Right lobe of liver (tissue), 6 donors: ENCODE data around the gene PRMT7. TPM values are rescaled to one million over a fixed set of nuclear protein-coding genes. Genes with fewer than 3 reads are reported as not detected.

Source experiments
- ATAC-seq, 4 donors: fragments of 200-7000 bp; cut with Tn5 transposase; one replicate each; pipeline ENCODE4 v1.9.1; 2020; ENCODE audit warnings: mild to moderate bottlenecking in 4 of 4, moderate library complexity in 4 of 4
- DNase-seq, 3 donors: peaks; one replicate each; pipeline ENCODE4 v3.0.0-alpha.2; 2020
- H3K27ac ChIP-seq, 3 donors: fragments of 200-600 bp; one replicate each; pipeline ENCODE4 v1.8.0; 2022
- H3K27me3 ChIP-seq, 2 donors: fragments of 200-600 bp; one replicate each; pipeline ENCODE4 v1.8.0; 2022
- H3K36me3 ChIP-seq, 4 donors: fragments of 200-600 bp; sonication (generic) in 1 of 4; one replicate each; pipeline versions ENCODE4 v1.5.1 to v1.8.0; 2017 to 2022; ENCODE audit warnings: control low read depth in 1 of 4
- H3K4me1 ChIP-seq, 4 donors: fragments of 200-600 bp; sonication (generic) in 1 of 4; one replicate each; pipeline versions ENCODE4 v1.5.1 to v1.8.0; 2017 to 2022; ENCODE audit warnings: control low read depth in 1 of 4
- H3K4me3 ChIP-seq, 3 donors: fragments of 200-600 bp; one replicate each; pipeline ENCODE4 v1.8.0; 2022
- H3K9me3 ChIP-seq, 4 donors: fragments of 200-600 bp; sonication (generic) in 1 of 4; one replicate each; pipeline versions ENCODE4 v1.5.1 to v1.8.0; 2017 to 2022; ENCODE audit warnings: control low read depth in 1 of 4
- POLR2A ChIP-seq: fragments of 450-650 bp; IDR thresholded peaks from one replicate; pipeline ENCODE4 v1.6.1; 2017; ENCODE audit warnings: antibody characterized with exemption, mild to moderate bottlenecking
- WGBS: methylation state at CpG from one replicate; pipeline ENCODE4 v1.1.6; 2018; ENCODE audit warnings: low coverage, low lambda C conversion rate; ENCODE audit not compliant: insufficient coverage; ENCODE audit errors: missing lambda C conversion rate; 5-methylcytosine and 5-hydroxymethylcytosine counted together
- intact Hi-C, 2 donors: fragments of 100-400 bp; cut with DNase I; formaldehyde crosslinking; loops; one replicate each; pipeline versions ENCODE4 v1.11.2 to v1.14.1; 2022
- total RNA-seq, 6 experiments: library from RNA; depleted of rRNA in 2 of 6; stranded (reverse); fragments of >200 nt in 2 of 6; fragmentation: NEBNext Ultra II Directional in 3 of 6; extraction: Animal tissue kit (Norgen Biotek cat#: 25700) in 3 of 6; gene quantifications; one replicate each; pipeline versions ENCODE4 v1.1.0 to v1.2.4, GENCODE V29; 2016 to 2023
- TF ChIP-seq, protein P1 (sequence below), 4 donors: fragments of 200-600 bp in 3 of 4; fragments of 450-650 bp in 1 of 4; IDR thresholded peaks; one replicate each; pipeline versions ENCODE4 v1.5.1 to v1.8.0; 2016 to 2022; ENCODE audit warnings: antibody characterized with exemption in 4 of 4, mild to moderate bottlenecking in 2 of 4
- donor health status: DM: no; HTN: yes; CAD: no.
- donor health status: DM: no; HTN: no; CAD: no.
- donor health status: DM: no; HTN: no; CAD: no.
- donor health status: DM: no; HTN: yes; CAD: no.
- donor health status: DM: no; HTN: yes; CAD: no.

The PRMT7 gene
- total RNA-seq, 6 experiments from 2014 or later = 13.1 to 28.3 (median 21.1) TPM

DNA sequence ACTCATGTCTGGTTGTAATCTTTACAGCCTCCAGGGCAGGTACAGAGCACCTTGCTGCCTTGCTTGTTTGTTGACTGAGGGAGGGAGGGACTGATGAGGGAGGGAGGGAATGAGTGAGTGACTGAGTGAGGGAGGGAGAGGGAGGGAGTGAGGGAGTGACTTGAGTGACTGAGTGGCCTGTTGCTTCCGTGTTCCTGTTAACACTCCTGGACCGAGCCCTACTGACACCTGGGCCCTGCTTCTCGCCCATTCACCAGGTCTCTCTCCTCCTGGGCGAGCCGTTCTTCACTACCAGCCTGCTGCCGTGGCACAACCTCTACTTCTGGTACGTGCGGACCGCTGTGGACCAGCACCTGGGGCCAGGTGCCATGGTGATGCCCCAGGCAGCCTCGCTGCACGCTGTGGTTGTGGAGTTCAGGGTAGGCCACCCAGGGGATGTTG, 41.2 kb downstream of the PRMT7 start:
- no peak for TF ChIP-seq POLR2A
- Histone ChIP-seq H3K36me3 (peaks cover 0 to 64% (median 6%) of the 10 kb centered on the region in 4 donors), H3K27ac (no peak overlapping the region), H3K4me3 (no peak overlapping the region), H3K9me3 (no peaks in the 10 kb centered on the region), H3K27me3 (no peaks in the 10 kb centered on the region), H3K4me1 (peaks cover 0 to under 1% (median 0%) of the 10 kb centered on the region in 4 donors)
- intact Hi-C loops = no loop called here
- DNase-seq = peak in 1 of 3 donors; percentile 37
- 90% methylated on average over 3 of the region's 11 CpGs for WGBS
- ATAC-seq = no peak

DNA sequence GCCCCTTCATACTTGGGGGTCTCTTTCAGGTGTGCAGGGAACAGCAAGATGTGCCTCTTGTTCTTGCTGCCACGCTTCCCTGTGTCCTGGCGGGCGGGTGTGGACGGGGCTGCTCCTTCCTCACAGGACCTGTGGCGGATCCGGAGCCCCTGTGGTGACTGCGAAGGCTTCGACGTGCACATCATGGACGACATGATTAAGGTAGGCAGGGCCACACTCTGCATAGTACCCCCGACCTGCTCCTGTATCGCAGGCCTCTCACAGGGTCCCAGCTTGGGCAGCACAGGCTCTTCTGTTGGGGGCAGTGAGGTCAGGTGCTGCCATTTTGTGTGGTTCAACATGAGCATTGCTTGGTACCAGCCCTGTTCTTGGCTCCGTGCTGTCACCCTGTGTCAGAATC, 42.5 kb downstream of the PRMT7 start:
- no peak for TF ChIP-seq POLR2A
- TF ChIP-seq, protein P1, sequence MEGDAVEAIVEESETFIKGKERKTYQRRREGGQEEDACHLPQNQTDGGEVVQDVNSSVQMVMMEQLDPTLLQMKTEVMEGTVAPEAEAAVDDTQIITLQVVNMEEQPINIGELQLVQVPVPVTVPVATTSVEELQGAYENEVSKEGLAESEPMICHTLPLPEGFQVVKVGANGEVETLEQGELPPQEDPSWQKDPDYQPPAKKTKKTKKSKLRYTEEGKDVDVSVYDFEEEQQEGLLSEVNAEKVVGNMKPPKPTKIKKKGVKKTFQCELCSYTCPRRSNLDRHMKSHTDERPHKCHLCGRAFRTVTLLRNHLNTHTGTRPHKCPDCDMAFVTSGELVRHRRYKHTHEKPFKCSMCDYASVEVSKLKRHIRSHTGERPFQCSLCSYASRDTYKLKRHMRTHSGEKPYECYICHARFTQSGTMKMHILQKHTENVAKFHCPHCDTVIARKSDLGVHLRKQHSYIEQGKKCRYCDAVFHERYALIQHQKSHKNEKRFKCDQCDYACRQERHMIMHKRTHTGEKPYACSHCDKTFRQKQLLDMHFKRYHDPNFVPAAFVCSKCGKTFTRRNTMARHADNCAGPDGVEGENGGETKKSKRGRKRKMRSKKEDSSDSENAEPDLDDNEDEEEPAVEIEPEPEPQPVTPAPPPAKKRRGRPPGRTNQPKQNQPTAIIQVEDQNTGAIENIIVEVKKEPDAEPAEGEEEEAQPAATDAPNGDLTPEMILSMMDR (IDR thresholded peaks at IDR 0.05) = no peak
- WGBS = 100% methylated on average over 1 of the region's 13 CpGs
- Histone ChIP-seq H3K27ac (no peak overlapping the region), H3K4me3 (no peak overlapping the region), H3K36me3 (peaks cover 0 to 65% (median 6%) of the 10 kb centered on the region in 4 donors), H3K9me3 (no peaks in the 10 kb centered on the region), H3K27me3 (no peaks in the 10 kb centered on the region), H3K4me1 (no peaks in the 10 kb centered on the region)
- peak in 1 of 3 donors; percentile 43 for DNase-seq
- ATAC-seq = no peak
- intact Hi-C loops = no loop called here

DNA sequence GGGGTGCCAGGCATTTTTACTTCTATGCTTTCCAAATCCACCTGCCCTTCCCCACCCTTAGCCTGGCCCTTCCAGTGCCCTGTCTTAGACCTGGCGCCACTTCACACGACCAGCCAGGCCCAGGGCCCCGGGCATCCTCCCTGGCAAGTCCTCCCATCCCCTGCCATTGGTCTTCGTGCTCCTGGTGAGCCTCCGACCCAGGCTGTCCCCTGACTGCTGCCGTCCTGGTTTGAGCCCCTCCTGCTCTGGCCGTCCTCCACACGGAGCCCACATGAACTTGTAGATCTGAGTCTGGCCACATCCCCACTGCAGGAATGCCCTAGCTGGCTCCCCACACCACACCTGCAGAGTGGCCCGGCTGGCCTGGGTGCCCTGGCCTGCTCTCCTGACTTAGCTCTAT, 44.0 kb downstream of the PRMT7 start:
- no peak for TF ChIP-seq POLR2A
- TF ChIP-seq, protein P1 (IDR thresholded peaks at IDR 0.05) = no peak
- Histone ChIP-seq H3K9me3 (no peaks in the 10 kb centered on the region), H3K27ac (no peak overlapping the region), H3K27me3 (no peaks in the 10 kb centered on the region), H3K4me3 (no peak overlapping the region), H3K36me3 (peaks cover 0 to 51% (median 6%) of the 10 kb centered on the region in 4 donors), H3K4me1 (no peaks in the 10 kb centered on the region)
- WGBS = no CpG with 5 or more reads among the region's 9 CpGs
- intact Hi-C loops = no loop called here
- peak in 1 of 3 donors; percentile 48 for DNase-seq
- no peak for ATAC-seq

DNA sequence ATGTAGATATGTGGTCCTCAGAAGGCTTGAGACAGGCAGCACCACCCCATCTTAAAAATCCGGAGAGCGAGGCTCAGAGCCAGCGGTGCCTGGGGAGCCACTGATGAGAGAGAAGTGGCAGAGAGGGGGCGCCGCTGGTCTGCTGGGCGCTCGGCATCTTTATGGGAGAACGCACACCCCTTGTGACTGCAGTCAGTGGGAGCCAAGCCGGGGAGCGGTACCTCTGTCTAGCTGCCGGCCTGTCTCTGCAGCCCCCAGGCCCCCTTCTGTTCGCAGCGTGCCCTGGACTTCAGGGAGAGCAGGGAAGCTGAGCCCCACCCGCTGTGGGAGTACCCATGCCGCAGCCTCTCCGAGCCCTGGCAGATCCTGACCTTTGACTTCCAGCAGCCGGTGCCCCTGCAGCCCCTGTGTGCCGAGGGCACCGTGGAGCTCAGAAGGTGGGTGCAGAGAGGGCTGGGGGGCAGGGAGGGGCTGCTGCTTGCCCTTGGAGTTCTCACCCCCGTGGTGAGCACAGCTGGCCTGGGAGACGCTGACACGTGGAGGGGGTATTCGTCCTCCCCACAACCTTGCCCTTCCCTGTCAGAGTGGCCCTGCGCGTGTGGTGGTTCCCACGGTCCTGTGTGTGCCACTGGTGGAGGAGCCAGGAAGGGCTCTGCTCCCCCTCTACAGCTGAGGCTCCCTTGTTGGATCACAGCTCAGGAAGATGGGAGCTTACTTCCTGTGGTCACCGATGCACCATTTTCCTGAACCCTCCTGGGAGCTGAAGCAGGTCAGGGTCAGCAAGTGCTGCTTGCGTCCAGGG, 44.8 kb downstream of the PRMT7 start:
- no peaks in the 10 kb centered on the region for H3K9me3 ChIP-seq
- WGBS = no CpG with 5 or more reads among the region's 28 CpGs
- peaks cover 0 to 47% (median 6%) of the 10 kb centered on the region in 4 donors for H3K36me3 ChIP-seq
- no peak overlapping the region for H3K27ac ChIP-seq
- H3K27me3 ChIP-seq = no peaks in the 10 kb centered on the region
- no peak for TF ChIP-seq POLR2A
- TF ChIP-seq, protein P1 (IDR thresholded peaks at IDR 0.05) = no peak
- intact Hi-C loops = no loop called here
- DNase-seq = peak in 1 of 3 donors; percentile 46
- no peak for ATAC-seq
- no peak overlapping the region for H3K4me3 ChIP-seq
- no peaks in the 10 kb centered on the region for H3K4me1 ChIP-seq

DNA sequence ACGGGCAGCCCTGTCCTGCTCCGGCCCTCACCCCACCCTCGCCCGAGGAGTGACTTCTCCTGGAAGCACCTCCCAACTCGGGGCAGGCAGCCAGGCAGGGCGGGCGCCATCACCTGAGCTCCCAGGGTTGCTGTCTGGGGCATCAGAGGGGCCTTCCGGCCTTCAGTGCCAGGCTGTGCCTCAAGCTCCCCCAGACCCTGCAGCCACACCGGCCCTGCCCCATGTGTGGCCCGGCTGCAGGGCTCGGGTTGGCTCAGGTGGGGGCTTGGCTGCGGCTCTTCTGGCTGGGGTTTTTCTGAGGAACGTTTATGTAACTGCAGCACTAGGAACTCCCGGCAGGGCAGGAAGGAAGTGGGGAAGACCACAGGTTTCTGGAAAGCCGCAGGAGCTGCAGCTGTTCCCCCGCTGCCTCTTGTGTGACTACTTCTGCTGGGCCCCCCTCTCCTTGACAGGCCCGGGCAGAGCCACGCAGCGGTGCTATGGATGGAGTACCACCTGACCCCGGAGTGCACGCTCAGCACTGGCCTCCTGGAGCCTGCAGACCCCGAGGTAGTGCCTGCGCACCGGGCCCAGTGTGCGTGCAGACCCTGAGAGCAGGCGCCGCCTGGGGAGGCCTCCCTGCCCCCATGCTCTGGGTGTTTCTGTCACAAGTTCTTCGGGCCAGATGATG, 45.6 kb downstream of the PRMT7 start:
- no peak overlapping the region for H3K27ac ChIP-seq
- intact Hi-C loops = no loop called here
- no peaks in the 10 kb centered on the region for H3K27me3 ChIP-seq
- TF ChIP-seq POLR2A = no peak
- TF ChIP-seq, protein P1 (IDR thresholded peaks at IDR 0.05) = no peak
- no peak overlapping the region for H3K4me3 ChIP-seq
- peak in 1 of 3 donors; percentile 21 for DNase-seq
- WGBS = 40% methylated on average over 1 of the region's 28 CpGs
- H3K9me3 ChIP-seq = no peaks in the 10 kb centered on the region
- H3K36me3 ChIP-seq = peaks cover 0 to 42% (median 6%) of the 10 kb centered on the region in 4 donors
- peak in 2 of 4 donors; percentile 3 to 18 for ATAC-seq
- no peaks in the 10 kb centered on the region for H3K4me1 ChIP-seq
